SK-N-SH treated with all-trans-retinoic acid at 6 μM for 48 hours (cell line): ENCODE results near the gene ZC3H14.

ENCODE experiments used
- ATAC-seq: fragments of 200-7000 bp; cut with Tn5 transposase; 3 replicates; pipeline ENCODE4 v1.9.1; 2020; ENCODE audit warnings: mild to moderate bottlenecking, moderate library complexity
- ARNTL ChIP-seq: fragments of 450-650 bp; formaldehyde crosslinking; IDR thresholded peaks from 2 replicates; pipeline ENCODE4 v1.5.0; 2020; ENCODE audit warnings: low read depth, mild to moderate bottlenecking, moderate library complexity, borderline replicate concordance
- BACH2 ChIP-seq: fragments of 250-450 bp; sonication (Bioruptor Pico); IDR thresholded peaks from 2 replicates; pipeline ENCODE4 v1.9.0; 2021; ENCODE audit warnings: mild to moderate bottlenecking, borderline replicate concordance
- CSDC2 ChIP-seq: fragments of 250-450 bp; sonication (Bioruptor Pico); IDR thresholded peaks from 2 replicates; pipeline ENCODE4 v1.5.0; 2020; ENCODE audit warnings: mild to moderate bottlenecking, moderate library complexity
- GLIS3 ChIP-seq: fragments of 250-450 bp; sonication (Bioruptor Pico); IDR thresholded peaks from 2 replicates; pipeline ENCODE4 v1.5.0; 2020; ENCODE audit warnings: mild to moderate bottlenecking, moderate library complexity
- ISL1 ChIP-seq: fragments of 250-450 bp; sonication (Bioruptor Pico); IDR thresholded peaks from 2 replicates; pipeline ENCODE4 v2.1.2; 2022; ENCODE audit warnings: mild to moderate bottlenecking, moderate library complexity
- OSR1 ChIP-seq: fragments of 250-450 bp; sonication (Bioruptor Pico); IDR thresholded peaks from 2 replicates; pipeline ENCODE4 v1.8.0; 2022; ENCODE audit warnings: moderate library complexity, mild to moderate bottlenecking, inconsistent platforms
- RARB ChIP-seq: fragments of 250-450 bp; sonication (Bioruptor Pico); IDR thresholded peaks from 2 replicates; pipeline ENCODE4 v1.8.0; 2021; ENCODE audit warnings: mild to moderate bottlenecking, moderate library complexity
- SNAI2 ChIP-seq: fragments of 250-450 bp; sonication (Bioruptor Pico); IDR thresholded peaks from 2 replicates; pipeline ENCODE4 v1.5.0; 2020; ENCODE audit warnings: mild to moderate bottlenecking, moderate library complexity
- TCF4 ChIP-seq: fragments of 250-450 bp; sonication (Bioruptor Pico); IDR thresholded peaks from 2 replicates; pipeline ENCODE4 v1.8.0; 2021; ENCODE audit warnings: mild to moderate bottlenecking, moderate library complexity, borderline replicate concordance
- TOX ChIP-seq: fragments of 250-450 bp; sonication (Bioruptor Pico); IDR thresholded peaks from 2 replicates; pipeline ENCODE4 v1.8.0; 2021; ENCODE audit warnings: mild to moderate bottlenecking, moderate library complexity, borderline replicate concordance
- TSHZ2 ChIP-seq: fragments of 250-450 bp; sonication (Bioruptor Pico); IDR thresholded peaks from 2 replicates; pipeline ENCODE4 v1.5.0; 2020; ENCODE audit warnings: mild to moderate bottlenecking, moderate library complexity
- ZFP3 ChIP-seq: fragments of 250-450 bp; sonication (Bioruptor Pico); IDR thresholded peaks from 2 replicates; pipeline ENCODE4 v1.5.0; 2020; ENCODE audit warnings: mild to moderate bottlenecking, moderate library complexity
- ZFP30 ChIP-seq: fragments of 450-650 bp; formaldehyde crosslinking; IDR thresholded peaks from 2 replicates; pipeline ENCODE4 v1.5.0; 2022; ENCODE audit warnings: mild to moderate bottlenecking, moderate library complexity
- ZNF70 ChIP-seq: fragments of 450-650 bp; formaldehyde crosslinking; IDR thresholded peaks from 2 replicates; pipeline ENCODE4 v1.5.0; 2020; ENCODE audit warnings: mild to moderate bottlenecking, moderate library complexity
- TF ChIP-seq, protein P1 (sequence below): fragments of 250-450 bp; sonication (Bioruptor Pico); IDR thresholded peaks from 2 replicates; pipeline ENCODE4 v1.5.1; 2020; ENCODE audit warnings: low read depth, mild to moderate bottlenecking, moderate library complexity
- TF ChIP-seq, protein P2 (sequence below): fragments of 250-450 bp; sonication (Bioruptor Pico); IDR thresholded peaks from 2 replicates; pipeline ENCODE4 v1.8.0; 2021; ENCODE audit warnings: low read depth, mild to moderate bottlenecking, moderate library complexity, borderline replicate concordance
- TF ChIP-seq, protein P3 (sequence below): fragments of 250-450 bp; sonication (Bioruptor Pico); IDR thresholded peaks from 2 replicates; pipeline ENCODE4 v1.8.0; 2020; ENCODE audit warnings: mild to moderate bottlenecking, moderate library complexity, borderline replicate concordance

Gene ZC3H14

DNA sequence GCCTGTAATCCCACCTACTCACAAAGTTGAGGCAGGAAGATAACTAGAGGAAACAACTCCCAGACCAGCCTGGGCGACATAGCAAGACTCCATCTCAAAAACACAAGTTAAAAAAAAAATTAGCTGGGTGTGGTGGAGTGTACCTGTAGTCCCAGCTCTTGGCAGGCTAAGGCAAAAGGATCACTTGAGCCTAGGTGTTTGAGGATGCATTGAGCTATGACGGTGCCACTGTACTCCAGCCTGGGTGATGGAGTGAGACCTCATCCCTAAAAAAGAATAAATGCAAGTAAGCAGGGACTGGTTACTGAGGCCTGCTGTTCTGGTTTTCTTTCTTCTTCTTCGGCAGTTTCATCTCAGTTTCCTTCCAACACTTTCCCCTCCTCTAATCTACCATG is 15.5 kb upstream of the ZC3H14 start:
- ATAC-seq = no peak
- no peak for TF ChIP-seq SNAI2 (CRISPR knock-in tag)
- TF ChIP-seq, protein P1, sequence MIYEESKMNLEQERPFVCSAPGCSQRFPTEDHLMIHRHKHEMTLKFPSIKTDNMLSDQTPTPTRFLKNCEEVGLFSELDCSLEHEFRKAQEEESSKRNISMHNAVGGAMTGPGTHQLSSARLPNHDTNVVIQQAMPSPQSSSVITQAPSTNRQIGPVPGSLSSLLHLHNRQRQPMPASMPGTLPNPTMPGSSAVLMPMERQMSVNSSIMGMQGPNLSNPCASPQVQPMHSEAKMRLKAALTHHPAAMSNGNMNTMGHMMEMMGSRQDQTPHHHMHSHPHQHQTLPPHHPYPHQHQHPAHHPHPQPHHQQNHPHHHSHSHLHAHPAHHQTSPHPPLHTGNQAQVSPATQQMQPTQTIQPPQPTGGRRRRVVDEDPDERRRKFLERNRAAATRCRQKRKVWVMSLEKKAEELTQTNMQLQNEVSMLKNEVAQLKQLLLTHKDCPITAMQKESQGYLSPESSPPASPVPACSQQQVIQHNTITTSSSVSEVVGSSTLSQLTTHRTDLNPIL (CRISPR knock-in tag) = no peak
- no peak for TF ChIP-seq ISL1 (CRISPR knock-in tag)
- TF ChIP-seq TCF4 = no peak
- TF ChIP-seq OSR1 (CRISPR knock-in tag) = no peak
- no peak for TF ChIP-seq ZFP30
- TF ChIP-seq RARB (CRISPR knock-in tag) = no peak
- TF ChIP-seq CSDC2 (CRISPR knock-in tag) = no peak

DNA sequence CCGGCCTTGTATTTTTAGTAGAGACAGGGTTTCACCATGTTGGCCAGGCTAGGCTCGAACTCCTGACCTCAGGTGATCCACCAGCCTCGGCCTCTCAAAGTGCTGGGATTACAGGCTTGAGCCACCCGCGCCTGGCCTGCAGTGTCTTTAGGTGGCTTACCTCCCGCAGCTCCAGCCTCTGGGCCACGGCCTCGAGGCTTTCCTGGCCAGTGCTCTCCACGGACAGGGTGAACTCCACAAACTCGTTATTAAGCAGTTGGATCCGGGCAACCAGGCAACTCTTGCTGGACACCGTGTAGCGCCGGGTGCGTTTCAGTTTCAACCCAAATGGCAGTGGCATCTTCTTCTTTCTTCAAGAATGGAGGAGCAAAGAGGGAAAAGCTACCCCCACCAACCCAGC is 12.8 kb upstream of the ZC3H14 start:
- ATAC-seq = no peak
- TF ChIP-seq TSHZ2 (no peak), ZNF70 (CRISPR knock-in tag) (no peak), ZFP3 (no peak), SNAI2 (CRISPR knock-in tag) (no peak), BACH2 (CRISPR knock-in tag) (no peak), ARNTL (no peak), TCF4 (no peak), ZFP30 (no peak), RARB (CRISPR knock-in tag) (no peak)
- TF ChIP-seq, protein P2, sequence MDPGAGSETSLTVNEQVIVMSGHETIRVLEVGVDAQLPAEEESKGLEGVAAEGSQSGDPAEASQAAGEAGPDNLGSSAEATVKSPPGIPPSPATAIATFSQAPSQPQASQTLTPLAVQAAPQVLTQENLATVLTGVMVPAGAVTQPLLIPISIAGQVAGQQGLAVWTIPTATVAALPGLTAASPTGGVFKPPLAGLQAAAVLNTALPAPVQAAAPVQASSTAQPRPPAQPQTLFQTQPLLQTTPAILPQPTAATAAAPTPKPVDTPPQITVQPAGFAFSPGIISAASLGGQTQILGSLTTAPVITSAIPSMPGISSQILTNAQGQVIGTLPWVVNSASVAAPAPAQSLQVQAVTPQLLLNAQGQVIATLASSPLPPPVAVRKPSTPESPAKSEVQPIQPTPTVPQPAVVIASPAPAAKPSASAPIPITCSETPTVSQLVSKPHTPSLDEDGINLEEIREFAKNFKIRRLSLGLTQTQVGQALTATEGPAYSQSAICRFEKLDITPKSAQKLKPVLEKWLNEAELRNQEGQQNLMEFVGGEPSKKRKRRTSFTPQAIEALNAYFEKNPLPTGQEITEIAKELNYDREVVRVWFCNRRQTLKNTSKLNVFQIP (CRISPR knock-in tag) = no peak

- TF ChIP-seq GLIS3 (CRISPR knock-in tag) (no peak), TSHZ2 (peak; percentile 44; the same call in 1 of the 2 replicates), ZNF70 (CRISPR knock-in tag) (peak; percentile 3; the same call in 1 of the 2 replicates), TOX (no peak)
- TF ChIP-seq, protein P3, sequence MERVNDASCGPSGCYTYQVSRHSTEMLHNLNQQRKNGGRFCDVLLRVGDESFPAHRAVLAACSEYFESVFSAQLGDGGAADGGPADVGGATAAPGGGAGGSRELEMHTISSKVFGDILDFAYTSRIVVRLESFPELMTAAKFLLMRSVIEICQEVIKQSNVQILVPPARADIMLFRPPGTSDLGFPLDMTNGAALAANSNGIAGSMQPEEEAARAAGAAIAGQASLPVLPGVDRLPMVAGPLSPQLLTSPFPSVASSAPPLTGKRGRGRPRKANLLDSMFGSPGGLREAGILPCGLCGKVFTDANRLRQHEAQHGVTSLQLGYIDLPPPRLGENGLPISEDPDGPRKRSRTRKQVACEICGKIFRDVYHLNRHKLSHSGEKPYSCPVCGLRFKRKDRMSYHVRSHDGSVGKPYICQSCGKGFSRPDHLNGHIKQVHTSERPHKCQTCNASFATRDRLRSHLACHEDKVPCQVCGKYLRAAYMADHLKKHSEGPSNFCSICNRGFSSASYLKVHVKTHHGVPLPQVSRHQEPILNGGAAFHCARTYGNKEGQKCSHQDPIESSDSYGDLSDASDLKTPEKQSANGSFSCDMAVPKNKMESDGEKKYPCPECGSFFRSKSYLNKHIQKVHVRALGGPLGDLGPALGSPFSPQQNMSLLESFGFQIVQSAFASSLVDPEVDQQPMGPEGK = no peak
- ATAC-seq = peak; percentile 92
Observed at GRCh38 chr14:88551094-88551870, 11.6 kb upstream of the ZC3H14 start.

DNA sequence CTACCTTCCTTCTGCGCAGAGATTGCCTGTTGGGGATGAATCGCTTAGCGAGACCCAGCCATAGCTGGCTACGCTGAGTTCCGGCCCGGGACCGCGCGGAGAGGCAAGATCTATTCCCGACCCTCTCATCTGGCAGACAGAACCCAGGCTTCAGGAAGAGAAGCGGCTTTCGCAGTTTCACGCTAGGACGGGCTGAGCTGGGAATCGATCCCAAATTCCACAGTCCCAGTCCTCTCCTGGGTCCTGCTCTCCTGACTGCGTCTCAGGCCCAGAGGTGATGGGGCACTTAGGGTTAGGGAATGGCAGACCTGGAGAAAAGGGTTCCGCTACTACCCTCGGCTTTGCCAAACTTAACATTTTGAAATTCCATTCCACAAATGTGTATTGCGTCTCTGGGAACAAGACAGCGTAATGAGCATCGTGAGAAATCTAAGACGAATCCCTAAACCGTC is 10.8 kb upstream of the ZC3H14 start:
- peak; percentile 34 for ATAC-seq
- TF ChIP-seq TSHZ2 = no peak
- TF ChIP-seq, protein P1 (CRISPR knock-in tag) = no peak
